Left cardiac atrium (tissue), 4 donors: ENCODE measurements around the gene GANAB. TPM values are rescaled to one million over a fixed set of nuclear protein-coding genes. Genes with fewer than 3 reads are reported as not detected.
"Not testable (repeated sequence)": the region's sequence is repeated elsewhere in the genome, so short reads cannot be mapped to it uniquely, and the experiment has no call there.

ENCODE experiments used
- ATAC-seq, 2 donors: fragments of 200-7000 bp; cut with Tn5 transposase; one replicate each; pipeline ENCODE4 v1.9.1; 2020; ENCODE audit warnings: mild to moderate bottlenecking in 2 of 2, moderate library complexity in 2 of 2
- DNase-seq: peaks from one replicate; pipeline ENCODE4 v3.0.0-alpha.2; 2020
- intact Hi-C, 2 donors: fragments of 100-400 bp; cut with DNase I; formaldehyde crosslinking; loops; one replicate each; pipeline versions ENCODE4 v1.14.1 to v1.15.1; 2022 to 2023
- total RNA-seq, 2 donors: library from RNA; stranded (reverse); fragmentation: NEBNext Ultra II Directional; extraction: Animal tissue kit (Norgen Biotek cat#: 25700); gene quantifications; one replicate each; pipeline ENCODE4 v1.2.1, GENCODE V29; 2021
- donor health status: DM: no; HTN: yes; CAD: no.
- donor health status: DM: no; HTN: yes; CAD: no; lungs with severe emphysema.
- donor health status: DM: yes; HTN: yes; CAD: no.
- donor health status: Dilated cardiomyopathy.

GANAB gene
- total RNA-seq, 2 donors from 2014 or later = 130 to 136 TPM

- ATAC-seq = peak; percentile 32 to 41
- intact Hi-C loops = no loop called here
These were observed 24.8 kb upstream of the GANAB start for GRCh38 chr11:62671236-62671607.

GRCh38 chr11:62669420-62670161 lies 23.2 kb upstream of the GANAB start:
- intact Hi-C loops = no loop called here
- ATAC-seq = no peak

More at GRCh38 chr11:62671236-62671607, 24.8 kb upstream of the GANAB start:
- DNase-seq = no peak

DNA sequence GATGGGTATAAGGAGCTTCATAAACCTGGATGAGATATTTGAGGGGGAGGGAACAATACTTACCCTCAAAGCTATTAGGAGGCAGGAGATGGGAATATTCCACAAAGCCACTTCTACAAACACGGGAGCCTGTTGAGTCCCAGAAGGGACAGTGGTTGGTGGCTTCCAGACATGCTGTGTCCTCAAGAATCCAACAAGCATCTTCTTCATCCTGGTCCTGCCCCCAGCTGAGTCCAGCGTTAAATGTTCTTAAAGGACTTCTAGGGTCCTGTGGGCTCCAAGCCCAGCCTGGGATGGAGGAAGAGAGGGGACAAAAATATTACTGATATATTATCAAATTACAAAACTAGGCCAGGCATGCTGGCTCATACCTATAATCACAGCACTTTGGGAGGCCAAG lies 21.0 kb upstream of the GANAB start:
- no peak for DNase-seq
- intact Hi-C loops = no loop called here
- ATAC-seq = no peak

More at GRCh38 chr11:62669420-62670161, 23.2 kb upstream of the GANAB start:
- no peak for DNase-seq

DNA sequence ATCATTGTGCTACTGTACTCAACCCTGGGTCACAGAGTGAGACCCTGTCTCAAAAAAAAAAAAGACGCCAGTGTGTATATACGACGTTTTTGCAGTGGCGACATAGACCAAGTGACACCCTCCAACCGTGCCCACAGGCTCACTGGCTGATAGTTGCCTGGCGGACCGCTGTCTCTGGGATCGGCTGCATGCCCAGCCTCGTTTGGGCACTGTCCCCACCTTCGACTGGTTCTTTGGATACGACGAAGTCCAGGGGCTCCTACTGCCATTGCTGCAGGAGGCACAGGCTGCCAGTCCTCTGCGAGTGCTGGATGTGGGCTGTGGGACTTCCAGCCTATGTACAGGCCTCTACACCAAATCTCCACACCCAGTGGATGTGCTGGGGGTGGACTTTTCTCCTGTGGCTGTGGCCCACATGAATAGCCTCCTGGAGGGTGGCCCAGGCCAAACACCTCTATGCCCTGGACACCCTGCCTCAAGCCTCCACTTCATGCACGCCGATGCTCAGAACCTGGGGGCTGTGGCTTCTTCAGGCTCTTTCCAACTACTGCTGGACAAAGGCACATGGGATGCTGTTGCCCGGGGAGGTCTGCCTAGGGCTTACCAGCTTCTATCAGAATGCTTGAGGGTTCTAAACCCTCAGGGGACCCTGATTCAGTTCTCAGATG lies 20.0 kb upstream of the GANAB start:
- no peak for ATAC-seq
- DNase-seq = no peak
- intact Hi-C loops = no loop called here

GRCh38 chr11:62665599-62666258 lies 19.3 kb upstream of the GANAB start:
- ATAC-seq (peak; percentile 51 to 52), DNase-seq (peak; percentile 57)
- intact Hi-C loops = no loop called here

DNA sequence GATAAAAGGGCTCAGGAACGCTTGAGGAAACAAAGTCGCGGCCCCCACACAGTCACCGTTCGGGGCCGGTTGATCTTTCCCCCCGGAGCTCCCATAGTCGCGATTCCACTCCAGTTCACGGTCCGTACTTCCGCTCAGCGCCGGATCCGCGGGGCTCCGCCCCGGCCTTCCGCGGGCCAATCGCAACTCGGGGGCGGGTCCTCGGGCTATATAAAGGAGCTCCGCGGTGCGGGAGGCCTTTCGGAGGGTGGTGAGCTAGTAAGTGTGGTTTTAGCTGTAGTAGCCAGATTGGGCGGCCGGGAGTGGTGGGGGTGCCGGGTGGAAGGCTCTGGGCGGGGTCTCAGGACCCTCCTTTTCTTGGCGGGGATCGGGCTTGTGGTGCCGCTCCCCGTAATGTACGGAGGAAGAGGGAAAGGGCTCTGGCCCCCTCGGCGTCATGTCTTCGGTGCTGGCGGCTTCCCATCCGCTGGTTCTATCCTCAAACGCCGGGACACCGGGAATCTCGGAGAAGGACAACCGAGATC lies 18.7 kb upstream of the GANAB start, which contains the start of the genes C11orf98 and CSKMT:
C11orf98 (minus strand) TSS at position 136 of the 524 bp plus-strand sequence; CDS start at position 95, 41 bp downstream.
CSKMT (plus strand) TSS at position 238 of the 524 bp plus-strand sequence. CDS start 568 bp downstream, outside the sequence.
- ATAC-seq = peak; percentile 97 to 98
- peak; percentile 95 for DNase-seq
- intact Hi-C loops = no loop called here

- intact Hi-C loops = no loop called here
- ATAC-seq (peak; percentile 41 to 54), DNase-seq (no peak)
These were observed 18.1 kb upstream of the GANAB start for GRCh38 chr11:62664405-62665074.

DNA sequence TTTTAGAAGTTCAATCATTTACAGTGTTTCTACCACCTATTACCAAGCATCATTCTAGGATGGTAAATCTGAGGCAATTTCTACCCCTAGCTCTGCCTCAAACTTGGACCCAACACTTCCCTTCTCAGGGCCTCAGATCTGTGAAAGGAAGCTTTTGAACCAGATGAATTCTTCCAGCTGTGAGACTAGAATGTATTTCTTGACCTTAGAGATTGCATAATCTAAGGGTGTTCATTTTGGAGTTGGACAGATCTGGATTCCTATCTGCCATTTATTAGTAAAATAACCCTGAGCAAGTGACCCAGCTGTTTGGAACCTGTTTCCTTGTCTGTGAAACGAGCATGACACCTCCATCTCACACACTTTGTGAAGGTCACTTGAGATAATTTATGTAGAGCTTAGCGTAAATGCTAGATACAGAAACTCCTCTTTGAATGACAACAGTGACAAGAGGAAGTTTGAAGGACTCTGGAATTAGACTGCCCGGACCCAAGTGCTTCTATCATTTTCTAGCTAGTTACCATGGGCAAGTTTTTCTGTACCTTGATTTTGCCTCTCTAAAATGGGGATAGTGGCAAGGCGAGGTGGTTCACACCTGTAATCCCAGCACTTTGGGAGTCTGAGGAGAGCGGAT lies 10.5 kb upstream of the GANAB start:
- DNase-seq (no peak), ATAC-seq (no peak)
- intact Hi-C loops = no loop called here

DNA sequence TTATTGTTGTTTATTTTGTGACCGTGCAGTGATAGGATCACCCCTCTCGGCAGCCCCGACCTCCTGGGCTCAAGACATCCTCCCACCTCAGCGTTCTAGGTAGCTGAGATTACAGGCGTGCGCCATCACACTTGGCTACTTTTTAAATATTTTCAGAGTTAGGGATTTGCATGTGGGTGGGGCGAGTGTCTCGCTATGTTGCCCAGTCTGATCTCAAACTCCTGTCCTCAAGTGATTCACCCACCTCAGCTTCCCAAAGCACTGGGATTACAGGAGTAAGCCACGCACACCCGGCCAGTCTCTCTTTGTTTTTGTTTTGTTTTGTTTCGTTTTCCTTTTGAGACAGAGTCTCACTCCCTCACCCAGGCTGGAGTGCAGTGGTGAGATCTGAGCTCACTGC lies 7.9 kb upstream of the GANAB start:
- DNase-seq = no peak
- ATAC-seq = no peak
- intact Hi-C loops = no loop called here

DNA sequence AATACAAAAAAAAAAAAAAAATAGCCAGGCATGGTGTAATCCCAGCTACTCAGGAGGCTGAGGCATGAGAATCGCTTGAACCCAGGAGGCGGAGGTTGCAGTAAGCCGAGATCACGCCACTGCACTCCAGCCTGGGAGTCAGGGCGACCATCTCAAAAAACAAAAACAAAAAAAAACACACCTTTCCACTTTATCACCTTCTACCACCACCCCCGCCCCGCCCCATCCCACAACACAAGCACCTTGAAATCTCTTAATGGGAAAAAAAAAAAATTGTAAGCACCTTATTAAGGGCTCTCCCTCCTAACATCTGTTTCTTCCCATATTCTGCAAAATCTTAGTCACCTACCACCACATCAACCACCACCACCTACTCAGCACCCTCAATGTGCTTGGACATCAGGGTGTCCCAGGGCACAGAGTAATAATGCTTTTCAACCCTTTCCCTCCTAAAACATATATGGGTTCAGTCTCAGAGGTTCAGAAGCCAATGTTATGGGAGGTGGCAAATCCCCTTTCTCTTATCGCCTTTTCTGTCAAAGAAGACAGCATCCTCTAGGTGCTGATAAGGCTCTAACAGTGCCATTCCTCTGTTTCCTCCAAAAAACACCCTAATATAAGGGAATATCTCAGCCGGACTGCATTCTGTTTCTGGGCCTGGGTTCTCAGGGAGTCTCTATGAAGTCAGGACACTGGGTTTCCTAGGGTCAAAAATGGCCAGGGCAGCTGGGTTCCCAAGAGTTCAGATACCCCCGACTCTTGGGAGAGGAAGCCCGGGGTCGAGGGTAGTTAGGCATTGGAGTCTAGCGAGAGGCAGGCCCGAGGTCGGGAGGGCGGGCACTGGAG lies 6.0 kb upstream of the GANAB start:
- ATAC-seq = no peak
- no peak for DNase-seq
- intact Hi-C loops = no loop called here

- intact Hi-C loops, ATAC-seq, DNase-seq: not testable (repeated sequence)
These were observed 3.9 kb upstream of the GANAB start for GRCh38 chr11:62650283-62650682.

DNA sequence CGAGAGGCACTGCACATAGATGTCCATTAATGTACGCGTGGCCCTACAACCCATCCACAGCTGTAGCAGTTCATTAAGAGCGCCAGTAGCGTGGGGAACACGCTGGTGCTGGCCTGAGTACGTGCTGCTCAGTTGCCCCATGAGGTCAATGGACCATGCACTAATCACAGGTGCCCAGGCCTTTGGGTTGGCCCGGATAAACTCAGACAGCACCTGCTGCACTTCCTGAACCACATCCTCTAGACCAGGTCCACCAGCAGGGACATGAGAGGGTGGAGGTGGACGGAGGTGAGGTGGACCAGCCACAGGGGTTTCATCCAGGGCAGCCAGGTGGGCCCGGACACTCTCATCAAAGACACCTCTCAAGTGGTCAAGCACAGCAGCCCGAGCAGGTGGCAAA lies 3.1 kb upstream of the GANAB start:
- ATAC-seq (no peak), DNase-seq (no peak)
- intact Hi-C loops = no loop called here

DNA sequence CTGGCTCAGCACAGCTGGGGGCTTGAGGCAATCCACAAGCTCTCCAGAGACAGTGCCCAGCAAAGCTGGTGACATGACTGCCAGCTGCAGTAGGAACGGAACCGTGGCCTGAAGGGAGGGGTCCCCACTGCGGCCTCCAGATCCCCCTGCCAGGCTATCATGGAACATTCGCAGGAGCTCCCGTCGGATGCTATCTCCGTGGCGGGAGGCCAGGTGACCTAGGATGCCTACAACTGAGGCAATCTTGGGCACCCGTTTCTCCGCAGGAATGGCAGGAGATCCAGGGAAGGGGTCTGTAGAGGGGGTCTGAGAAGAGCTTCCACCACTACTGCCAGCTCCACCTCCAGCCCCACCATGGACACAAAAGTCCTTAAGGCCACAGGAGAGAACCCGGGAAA lies 2.6 kb upstream of the GANAB start:
- intact Hi-C loops = no loop called here
- DNase-seq = no peak
- ATAC-seq = no peak

- intact Hi-C loops = no loop called here
These were observed 2.0 kb upstream of the GANAB start for GRCh38 chr11:62648185-62648966.

GRCh38 chr11:62647609-62648005 lies 1.2 kb upstream of the GANAB start:
- ATAC-seq (no peak), DNase-seq (no peak)
- intact Hi-C loops = no loop called here

More at GRCh38 chr11:62648185-62648966, 2.0 kb upstream of the GANAB start:
- ATAC-seq (no peak), DNase-seq (no peak)

DNA sequence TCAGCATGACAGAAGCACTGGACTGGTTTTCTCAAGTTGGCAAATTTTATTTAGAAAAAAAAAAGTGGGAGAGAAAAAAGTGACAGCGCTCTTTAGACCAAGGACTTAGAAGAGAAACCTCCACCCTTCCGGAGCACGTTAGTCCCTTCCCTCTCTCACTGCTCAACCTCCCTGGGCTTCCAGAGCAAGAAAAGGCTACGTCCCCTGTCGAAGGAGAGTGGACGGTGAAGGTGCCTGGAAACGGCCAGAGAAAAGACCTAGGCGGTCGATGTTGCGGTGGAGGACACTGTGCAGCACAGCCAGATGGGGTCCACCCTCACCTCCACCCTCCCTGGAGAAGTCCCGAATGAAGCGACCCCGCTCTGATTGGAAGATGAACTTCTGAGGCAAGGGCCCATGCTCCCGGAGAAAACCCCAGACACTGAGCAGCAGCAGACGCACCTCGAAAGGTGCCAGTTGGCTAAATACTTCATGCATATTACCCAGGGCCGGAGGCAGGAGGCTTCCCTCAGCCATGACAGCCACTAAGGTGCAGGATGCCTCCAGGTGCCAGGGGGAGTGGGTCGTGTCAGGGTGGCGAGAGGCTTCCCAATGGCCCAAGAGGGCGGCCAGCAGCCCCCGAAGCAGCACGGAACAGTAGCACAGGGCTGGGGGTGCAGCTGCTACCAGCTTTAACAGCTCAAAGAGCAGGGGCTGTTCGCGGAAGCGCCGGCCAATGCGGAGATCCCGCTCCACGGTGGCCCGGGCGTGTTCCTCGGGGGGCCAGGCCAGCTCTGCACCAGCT lies 604 bp upstream of the GANAB start:
- intact Hi-C loops = no loop called here
- peak; percentile 31 for DNase-seq
- no peak for ATAC-seq

DNA sequence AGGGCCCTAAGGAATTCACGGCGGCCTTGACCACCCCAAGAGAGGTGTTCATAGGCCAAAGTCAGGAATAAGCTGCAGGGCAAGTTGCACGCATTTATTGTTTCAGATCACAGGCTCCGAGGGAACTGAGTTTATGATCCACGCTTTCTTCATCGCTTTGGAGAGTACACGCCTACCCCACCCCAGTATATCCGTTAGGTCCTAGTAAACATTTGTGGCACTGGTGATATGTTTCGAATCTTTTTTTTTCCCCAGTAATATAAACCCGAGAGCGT lies 805 bp downstream of the GANAB start:
- no peak for DNase-seq
- intact Hi-C loops = no loop called here
- no peak for ATAC-seq
